Measurements from ENCODE around the gene TMEM61.

The TMEM61 gene

DNA sequence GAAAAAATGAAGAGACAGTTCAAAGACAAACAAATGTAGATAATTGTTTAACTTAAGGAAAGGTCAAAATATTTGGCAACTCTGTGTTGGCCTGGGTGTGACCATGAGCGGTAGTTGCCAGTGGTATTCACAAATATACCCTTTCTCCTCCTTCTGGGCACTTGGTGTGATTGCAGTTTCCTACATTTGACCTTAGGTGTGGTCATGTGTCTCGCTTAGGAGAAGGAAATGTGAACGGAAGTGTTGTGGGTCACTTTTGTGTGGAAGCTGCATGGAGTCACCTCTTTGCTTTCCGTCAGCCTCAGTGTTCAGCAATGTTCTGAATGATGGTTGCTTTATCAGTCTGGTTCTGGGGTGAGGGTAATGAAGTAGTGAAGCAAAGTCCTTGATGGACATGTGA is 55.5 kb downstream of the TMEM61 start:
- DNase-seq (ENCODE audit: low read depth): no peak
- no peak overlapping the region for H3K4me3 ChIP-seq (ENCODE audit: low read depth, low read length)
- TF ChIP-seq CTCF (IDR thresholded peaks at IDR 0.05; ENCODE audit: insufficient read depth, low read depth, low read length, missing control alignments): no peak

DNA sequence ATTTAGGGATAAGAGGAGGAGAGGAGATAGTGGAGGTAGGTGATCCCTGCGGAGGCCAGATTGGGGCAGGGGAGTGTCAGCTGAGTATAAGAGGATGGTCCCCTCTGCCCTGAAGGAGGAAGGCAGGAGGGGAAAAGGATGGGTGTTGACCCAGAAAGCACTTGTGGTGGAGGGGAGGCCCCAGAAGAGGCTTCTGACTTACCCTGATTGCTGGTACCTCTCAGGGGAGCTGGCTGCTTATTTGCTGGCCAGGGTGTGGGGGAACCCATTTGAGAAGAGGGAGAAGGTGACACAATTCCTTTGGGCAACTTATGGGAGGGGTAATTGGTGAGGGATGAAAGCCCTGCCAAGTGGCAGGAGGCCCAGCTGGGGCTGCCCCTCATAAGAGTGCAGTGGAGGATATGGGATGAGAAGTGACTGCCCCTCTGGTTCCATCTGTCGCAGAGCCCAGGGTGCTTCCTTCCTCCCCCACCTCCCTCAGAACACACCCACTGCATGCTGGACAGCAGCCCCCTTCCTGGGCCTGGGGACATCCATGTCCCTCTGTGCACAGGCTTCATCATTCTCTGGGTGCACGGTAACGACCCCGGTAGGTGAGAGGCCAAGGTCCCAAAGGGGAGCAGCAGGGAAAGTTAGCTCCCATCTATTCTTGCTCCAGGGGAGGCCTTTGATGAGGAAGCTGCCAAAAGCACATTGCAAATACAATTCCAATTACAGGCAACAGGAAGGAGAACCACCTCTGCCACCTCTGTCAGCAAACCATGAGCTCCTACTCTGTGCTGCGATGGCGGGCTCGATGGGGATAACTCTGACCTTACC is 57.5 kb downstream of the TMEM61 start:
- no peak for TF ChIP-seq CTCF (IDR thresholded peaks at IDR 0.05; ENCODE audit: insufficient read depth, low read depth, low read length, missing control alignments)
- no peak overlapping the region for H3K4me3 ChIP-seq (ENCODE audit: low read depth, low read length)

GRCh38 chr1:55038552-55038838 is 58.1 kb downstream of the TMEM61 start:
- H3K4me3 ChIP-seq (ENCODE audit: low read depth, low read length): no peak overlapping the region
- no peak for DNase-seq (ENCODE audit: low read depth)
- TF ChIP-seq CTCF (IDR thresholded peaks at IDR 0.05; ENCODE audit: insufficient read depth, low read depth, low read length, missing control alignments): no peak

More for the DNA sequence above, 57.5 kb downstream of the TMEM61 start:
- no peak for DNase-seq (ENCODE audit: low read depth)

GRCh38 chr1:55038974-55039341 is 58.5 kb downstream of the TMEM61 start:
- H3K4me3 ChIP-seq (ENCODE audit: low read depth, low read length): no peak overlapping the region
- DNase-seq (ENCODE audit: low read depth): no peak
- TF ChIP-seq CTCF (IDR thresholded peaks at IDR 0.05; ENCODE audit: insufficient read depth, low read depth, low read length, missing control alignments): no peak

GRCh38 chr1:55039342-55040082 is 59.1 kb downstream of the TMEM61 start, which contains the start of gene PCSK9:
PCSK9 (plus strand) TSS chr1:55039548; CDS start chr1:55039838, 290 bp downstream.
- DNase-seq (ENCODE audit: low read depth): no peak
- H3K4me3 ChIP-seq (ENCODE audit: low read depth, low read length): no peak within 1 kb of the TSS
- TF ChIP-seq CTCF (IDR thresholded peaks at IDR 0.05; ENCODE audit: insufficient read depth, low read depth, low read length, missing control alignments): no peak

DNA sequence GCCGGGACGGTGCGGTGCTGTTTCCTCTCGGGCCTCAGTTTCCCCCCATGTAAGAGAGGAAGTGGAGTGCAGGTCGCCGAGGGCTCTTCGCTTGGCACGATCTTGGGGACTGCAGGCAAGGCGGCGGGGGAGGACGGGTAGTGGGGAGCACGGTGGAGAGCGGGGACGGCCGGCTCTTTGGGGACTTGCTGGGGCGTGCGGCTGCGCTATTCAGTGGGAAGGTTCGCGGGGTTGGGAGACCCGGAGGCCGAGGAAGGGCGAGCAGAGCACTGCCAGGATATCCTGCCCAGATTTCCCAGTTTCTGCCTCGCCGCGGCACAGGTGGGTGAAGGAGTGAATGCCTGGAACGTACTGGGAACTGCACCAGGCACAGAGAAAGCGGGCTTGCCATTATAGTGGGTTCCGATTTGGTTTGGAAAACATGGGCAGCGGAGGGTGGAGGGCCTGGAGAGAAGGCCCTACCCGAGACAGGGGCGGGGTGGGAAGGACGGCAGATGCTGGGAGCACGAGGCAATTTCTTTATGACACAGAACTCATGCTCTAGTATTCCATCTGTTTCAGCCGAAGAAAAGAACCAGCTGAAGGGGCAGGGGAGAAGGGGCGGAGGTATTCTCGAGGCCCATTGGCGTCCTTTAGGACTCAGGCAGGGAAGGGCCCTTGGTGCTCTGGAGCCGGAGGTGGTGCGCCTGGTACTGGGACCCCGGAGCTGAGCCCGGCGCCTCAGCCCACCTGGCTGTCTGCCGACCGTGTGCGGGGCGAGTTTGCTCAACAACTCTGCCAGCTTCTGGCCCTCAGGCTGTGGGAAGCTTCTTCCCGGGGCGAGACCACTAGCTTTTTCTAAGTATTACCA is 59.9 kb downstream of the TMEM61 start:
- no peak overlapping the region for H3K4me3 ChIP-seq (ENCODE audit: low read depth, low read length)
- no peak for TF ChIP-seq CTCF (IDR thresholded peaks at IDR 0.05; ENCODE audit: insufficient read depth, low read depth, low read length, missing control alignments)
- DNase-seq (ENCODE audit: low read depth): no peak

Data from GM12865 (cell line).